WI38 (cell line): ENCODE data around the gene PLEKHA8.

ENCODE experiments used
- H3K4me3 ChIP-seq: 2 replicates; pipeline ENCODE4 v1.5.1; 2011; ENCODE audit warnings: low read depth, mild to moderate bottlenecking, control low read depth, low read length
- TF ChIP-seq, protein P1 (sequence below): IDR thresholded peaks from 2 replicates; pipeline ENCODE4 v1.5.1; 2012; ENCODE audit warnings: low read depth, mild to moderate bottlenecking, control low read depth, low read length

PLEKHA8 gene

DNA sequence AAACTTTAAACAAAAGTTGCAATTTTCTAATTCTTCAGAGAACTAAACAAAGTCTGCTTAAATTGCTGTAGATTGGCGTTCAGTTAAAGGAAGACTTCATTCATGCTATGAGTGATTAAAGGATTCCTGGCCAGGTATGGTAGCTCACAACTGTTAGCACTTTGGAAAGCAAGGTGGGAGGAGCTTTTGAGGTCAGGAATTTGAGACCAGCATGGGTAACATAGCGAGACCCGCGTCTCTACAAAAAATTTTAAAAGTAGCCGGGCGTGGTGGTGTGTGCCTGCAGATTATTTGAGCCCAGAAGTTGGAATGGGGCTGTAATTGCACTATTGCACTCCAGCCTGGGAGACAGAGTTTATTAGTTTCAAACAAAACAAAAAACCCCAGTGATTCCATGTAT lies 25.1 kb upstream of the PLEKHA8 start:
- TF ChIP-seq, protein P1, sequence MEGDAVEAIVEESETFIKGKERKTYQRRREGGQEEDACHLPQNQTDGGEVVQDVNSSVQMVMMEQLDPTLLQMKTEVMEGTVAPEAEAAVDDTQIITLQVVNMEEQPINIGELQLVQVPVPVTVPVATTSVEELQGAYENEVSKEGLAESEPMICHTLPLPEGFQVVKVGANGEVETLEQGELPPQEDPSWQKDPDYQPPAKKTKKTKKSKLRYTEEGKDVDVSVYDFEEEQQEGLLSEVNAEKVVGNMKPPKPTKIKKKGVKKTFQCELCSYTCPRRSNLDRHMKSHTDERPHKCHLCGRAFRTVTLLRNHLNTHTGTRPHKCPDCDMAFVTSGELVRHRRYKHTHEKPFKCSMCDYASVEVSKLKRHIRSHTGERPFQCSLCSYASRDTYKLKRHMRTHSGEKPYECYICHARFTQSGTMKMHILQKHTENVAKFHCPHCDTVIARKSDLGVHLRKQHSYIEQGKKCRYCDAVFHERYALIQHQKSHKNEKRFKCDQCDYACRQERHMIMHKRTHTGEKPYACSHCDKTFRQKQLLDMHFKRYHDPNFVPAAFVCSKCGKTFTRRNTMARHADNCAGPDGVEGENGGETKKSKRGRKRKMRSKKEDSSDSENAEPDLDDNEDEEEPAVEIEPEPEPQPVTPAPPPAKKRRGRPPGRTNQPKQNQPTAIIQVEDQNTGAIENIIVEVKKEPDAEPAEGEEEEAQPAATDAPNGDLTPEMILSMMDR, result no peak
- H3K4me3 ChIP-seq, result no peak overlapping the region

DNA sequence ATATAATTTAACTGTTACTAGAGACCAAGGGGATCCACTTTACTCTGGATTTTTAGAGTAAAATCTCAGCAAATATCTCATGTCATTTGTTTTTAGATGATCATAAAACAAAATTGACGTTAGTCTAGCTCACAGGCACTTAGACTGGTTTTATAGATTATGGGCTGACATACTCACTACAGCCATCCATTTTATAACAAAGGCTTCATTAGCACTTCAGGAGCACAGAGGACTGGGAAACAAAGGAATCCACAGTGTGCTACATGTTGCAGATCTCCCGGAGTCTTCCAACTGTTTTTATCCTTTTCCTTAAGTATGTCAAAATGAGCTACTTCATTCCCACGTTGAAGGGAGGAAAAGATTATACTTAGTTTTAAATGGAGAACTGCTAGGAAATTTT lies 22.7 kb upstream of the PLEKHA8 start:
- TF ChIP-seq, protein P1, result no peak
- H3K4me3 ChIP-seq, result no peak overlapping the region

DNA sequence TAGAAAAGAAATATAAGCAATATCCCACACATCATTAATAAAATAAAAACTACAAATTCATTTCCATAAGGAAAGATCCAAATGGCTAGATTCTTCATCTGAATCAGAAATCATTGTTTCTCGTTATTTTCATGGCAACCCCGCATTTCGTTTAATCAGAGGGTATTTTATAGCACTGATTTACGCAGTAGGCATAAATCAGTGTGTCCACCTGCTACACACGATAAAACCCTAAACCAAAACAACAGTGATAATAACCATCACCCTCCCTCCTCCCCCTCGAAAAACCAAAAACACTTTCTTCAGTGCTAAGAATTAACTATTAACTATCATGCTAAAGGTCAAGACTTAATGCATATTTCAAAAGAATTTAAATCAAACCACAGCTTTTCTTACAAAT lies 18.2 kb upstream of the PLEKHA8 start:
- TF ChIP-seq, protein P1, result no peak
- H3K4me3 ChIP-seq, result no peak overlapping the region

DNA sequence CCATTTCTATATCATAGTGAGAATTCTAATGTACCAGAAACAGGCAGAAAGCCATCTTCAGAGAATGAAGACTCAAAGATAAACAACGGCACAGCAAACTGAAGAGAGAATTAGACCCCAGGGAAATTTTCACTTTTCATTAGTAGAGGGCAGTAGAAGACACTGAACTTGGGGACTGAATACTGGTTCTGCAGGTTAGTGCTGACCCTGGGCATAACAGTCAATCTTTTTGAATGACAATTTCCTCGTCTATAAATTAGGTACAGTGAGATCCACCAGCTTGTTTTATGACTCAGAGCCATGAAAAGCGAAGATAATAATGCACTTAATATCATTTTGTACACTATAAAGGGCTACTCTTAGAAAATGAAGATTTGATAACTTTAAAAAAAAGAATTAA lies 15.5 kb upstream of the PLEKHA8 start:
- TF ChIP-seq, protein P1, result no peak
- no peak overlapping the region for H3K4me3 ChIP-seq

DNA sequence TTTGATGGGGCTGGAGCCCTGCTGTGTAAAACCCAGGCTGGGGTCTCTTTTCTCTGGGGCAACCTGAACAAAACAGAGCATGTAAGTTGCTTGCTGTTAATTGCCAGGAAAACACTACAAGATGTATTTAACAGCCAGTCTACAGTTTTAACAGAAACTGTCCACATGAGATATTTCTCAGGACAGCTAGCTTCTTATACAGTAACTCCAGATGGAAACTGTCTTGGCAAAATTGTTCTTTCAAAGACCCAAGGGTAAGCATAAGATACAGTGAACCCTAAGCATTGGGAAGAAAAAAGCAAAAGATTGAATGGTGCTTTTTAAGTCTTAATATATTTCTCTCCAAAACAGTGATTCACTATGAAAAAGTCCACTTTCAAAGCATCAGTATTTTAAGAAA lies 9.8 kb upstream of the PLEKHA8 start:
- TF ChIP-seq, protein P1, result no peak
- H3K4me3 ChIP-seq, result no peak overlapping the region

DNA sequence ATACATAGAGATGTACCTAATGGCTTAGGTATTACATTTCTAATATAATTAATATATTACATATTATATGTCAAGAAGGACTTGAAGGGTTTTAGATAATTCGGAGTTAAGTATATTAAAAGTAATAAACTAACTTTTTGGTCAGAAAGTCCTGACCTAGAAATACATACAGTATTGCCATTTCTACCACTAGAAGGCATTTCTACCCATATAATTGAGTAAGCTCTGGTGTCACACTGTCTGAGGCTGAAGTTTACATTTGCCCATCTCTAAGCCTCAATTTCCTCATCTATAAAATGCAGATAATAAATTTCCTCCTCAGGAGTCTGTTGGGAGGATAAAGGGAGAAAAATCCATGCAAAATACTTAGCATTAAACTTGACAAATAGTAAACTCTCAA lies 8.8 kb upstream of the PLEKHA8 start:
- TF ChIP-seq, protein P1, result no peak
- no peak overlapping the region for H3K4me3 ChIP-seq

DNA sequence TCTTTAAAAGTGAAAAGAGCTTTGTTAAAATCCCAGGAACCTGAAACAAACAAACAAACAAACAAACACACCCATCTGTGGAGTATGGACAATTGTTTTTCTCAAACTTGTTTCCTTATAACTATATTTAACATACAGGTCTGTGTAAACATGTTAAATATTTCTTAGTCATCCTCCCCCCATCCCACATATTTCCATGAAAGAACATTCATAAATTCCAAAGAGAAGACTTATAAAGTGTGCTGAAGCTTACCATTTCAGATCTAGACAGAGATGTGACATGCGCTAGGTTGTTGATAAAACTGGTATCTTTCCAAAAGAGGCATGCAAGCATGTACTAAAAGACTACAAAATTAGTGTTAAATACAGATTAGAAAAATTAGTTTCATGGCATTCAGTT lies 8.3 kb upstream of the PLEKHA8 start:
- TF ChIP-seq, protein P1, result no peak
- no peak overlapping the region for H3K4me3 ChIP-seq

DNA sequence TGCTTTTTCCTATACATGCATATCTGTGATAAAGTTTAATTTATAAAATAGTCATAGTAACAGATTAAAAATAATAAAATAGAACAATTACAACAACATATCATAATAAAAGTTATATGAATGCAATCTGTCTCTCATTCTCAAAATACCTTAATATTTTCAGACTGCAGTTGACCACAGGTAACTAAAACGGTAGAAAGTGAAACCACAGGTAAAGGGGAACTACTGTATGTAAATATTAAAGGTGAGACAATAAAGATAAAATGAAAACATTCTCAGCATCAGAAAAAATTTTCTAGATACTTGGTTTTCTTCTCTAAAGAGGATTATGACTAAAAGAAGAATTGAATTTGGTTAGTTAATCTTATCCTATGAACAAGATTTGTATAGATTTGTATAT lies 7.7 kb upstream of the PLEKHA8 start:
- H3K4me3 ChIP-seq, result no peak overlapping the region
- TF ChIP-seq, protein P1, result no peak
